HepG2 (cell line): ENCODE data around the gene HOXA6. TPM values are rescaled to one million over a fixed set of nuclear protein-coding genes. Genes with fewer than 3 reads are reported as not detected.
A peak's percentile ranks its signal among the peaks of the same experiment; 100 is the strongest.

Experiments used
- ATF2 ChIP-seq: sonication (generic); formaldehyde crosslinking; IDR thresholded peaks from 2 replicates; pipeline ENCODE4 v1.4.0; 2020; ENCODE audit warnings: missing genetic modification reagents
- FOXP4 ChIP-seq: sonication (generic); formaldehyde crosslinking; IDR thresholded peaks from 2 replicates; pipeline ENCODE4 v1.4.0; 2020; ENCODE audit warnings: missing genetic modification reagents
- IRF2 ChIP-seq: IDR thresholded peaks from 2 replicates; pipeline ENCODE4 v1.6.1; 2018; ENCODE audit warnings: missing genetic modification reagents, missing compliant biosample characterization
- PRDM4 ChIP-seq: sonication (generic); formaldehyde crosslinking; IDR thresholded peaks from 2 replicates; pipeline ENCODE4 v1.9.0; 2021; ENCODE audit warnings: missing genetic modification reagents, borderline replicate concordance
- SKI ChIP-seq: fragments of 450-650 bp; IDR thresholded peaks from one replicate; pipeline ENCODE4 v1.6.1; 2018; ENCODE audit warnings: mild to moderate bottlenecking; ENCODE audit not compliant: partially characterized antibody
- ZBTB14 ChIP-seq: sonication (generic); formaldehyde crosslinking; IDR thresholded peaks from 2 replicates; pipeline ENCODE4 v1.4.0; 2020; ENCODE audit warnings: missing genetic modification reagents
- ZNF235 ChIP-seq: sonication (generic); formaldehyde crosslinking; IDR thresholded peaks from 2 replicates; pipeline ENCODE4 v1.8.1; 2023; ENCODE audit warnings: mild to moderate bottlenecking, missing genetic modification reagents, borderline replicate concordance
- ZNF776 ChIP-seq: sonication (generic); formaldehyde crosslinking; IDR thresholded peaks from 2 replicates; pipeline ENCODE4 v1.4.0; 2020; ENCODE audit warnings: mild to moderate bottlenecking, missing genetic modification reagents
- ZNF879 ChIP-seq: sonication (generic); formaldehyde crosslinking; IDR thresholded peaks from 2 replicates; pipeline ENCODE4 v1.8.1; 2023; ENCODE audit warnings: missing genetic modification reagents
- polyA plus RNA-seq, 8 experiments: library from polyadenylated mRNA; depleted of rRNA in 3 of 8; stranded (reverse) in 7 of 8; unstranded in 1 of 8; fragments of >200 nt; fragmentation: Illumina TruSeq in 4 of 8; extraction: Trizol in 4 of 8; gene quantifications; 2 replicates each; pipeline versions ENCODE4 v1.2.1 to v1.2.3, GENCODE V29; 2011 to 2016; ENCODE audit warnings: low read depth in 4 of 8, missing spikeins in 1 of 8, mixed read lengths in 1 of 8; ENCODE audit not compliant: insufficient read depth in 1 of 8
- total RNA-seq, 5 experiments: library from RNA; depleted of rRNA; stranded (reverse); fragments of >200 nt; fragmentation: Illumina TruSeq; extraction: Trizol; gene quantifications; 2 replicates each; pipeline ENCODE4 v1.2.3, GENCODE V29; 2016; ENCODE audit warnings: low read depth in 1 of 5
- TF ChIP-seq, protein P1 (sequence below): sonication (generic); formaldehyde crosslinking; IDR thresholded peaks from 2 replicates; pipeline ENCODE4 v1.5.0; 2020; ENCODE audit warnings: mild to moderate bottlenecking, missing genetic modification reagents, borderline replicate concordance
- TF ChIP-seq, protein P2 (sequence below): sonication (generic); formaldehyde crosslinking; IDR thresholded peaks from 2 replicates; pipeline ENCODE4 v1.5.0; 2020; ENCODE audit warnings: mild to moderate bottlenecking, low read depth, missing genetic modification reagents, borderline replicate concordance

HOXA6 gene
- total and polyA plus RNA-seq, 2 of the 13 experiments (the other 11 are each of a cell fraction or from before 2014, with no cell fraction given) = 1.3 to 1.5 TPM

DNA sequence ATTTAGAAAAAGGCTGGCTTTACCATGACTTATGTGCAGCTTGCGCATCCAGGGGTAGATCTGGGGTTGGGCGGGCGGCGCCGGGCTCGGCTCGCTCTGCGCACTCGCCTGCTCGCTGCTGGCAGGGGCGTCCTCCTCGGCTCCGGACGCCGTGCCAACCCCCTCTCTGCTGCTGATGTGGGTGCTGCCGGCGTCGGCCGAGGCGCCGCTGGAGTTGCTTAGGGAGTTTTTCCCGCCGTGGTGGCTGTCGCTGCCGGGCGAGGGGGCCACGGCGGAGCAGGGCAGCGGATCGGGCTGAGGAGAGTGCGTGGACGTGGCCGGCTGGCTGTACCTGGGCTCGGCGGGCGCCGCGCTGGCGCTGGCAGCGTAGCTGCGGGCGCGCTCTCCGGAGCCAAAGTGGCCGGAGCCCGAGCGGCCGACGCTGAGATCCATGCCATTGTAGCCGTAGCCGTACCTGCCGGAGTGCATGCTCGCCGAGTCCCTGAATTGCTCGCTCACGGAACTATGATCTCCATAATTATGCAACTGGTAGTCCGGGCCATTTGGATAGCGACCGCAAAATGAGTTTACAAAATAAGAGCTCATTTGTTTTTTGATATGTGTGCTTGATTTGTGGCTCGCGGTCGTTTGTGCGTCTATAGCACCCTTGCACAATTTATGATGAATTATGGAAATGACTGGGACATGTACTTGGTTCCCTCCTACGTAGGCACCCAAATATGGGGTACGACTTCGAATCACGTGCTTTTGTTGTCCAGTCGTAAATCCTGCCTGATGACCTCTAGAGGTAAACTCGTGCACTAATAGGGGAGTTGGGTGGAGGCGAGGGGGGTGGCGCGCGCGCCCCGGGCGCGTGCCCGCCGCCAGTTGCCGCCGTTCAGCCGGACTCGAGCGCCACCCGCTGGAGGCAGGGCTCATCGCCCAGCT is 4.3 kb downstream of the HOXA6 start, which contains the start of gene HOXA5 (continued):
- TF ChIP-seq ZBTB14 (CRISPR knock-in tag) (peak; percentile 99), IRF2 (CRISPR knock-in tag) (peak; percentile 40; the same call in 1 of the 2 replicates), PRDM4 (CRISPR knock-in tag) (no peak), SKI (peak; percentile 14), ZNF879 (CRISPR knock-in tag) (no peak), ZNF776 (CRISPR knock-in tag) (no peak), FOXP4 (CRISPR knock-in tag) (no peak), ATF2 (no peak), ZNF235 (CRISPR knock-in tag) (0 out of 2 replicates have a peak, but pooled peaks have one; percentile 36)
- TF ChIP-seq, protein P1, sequence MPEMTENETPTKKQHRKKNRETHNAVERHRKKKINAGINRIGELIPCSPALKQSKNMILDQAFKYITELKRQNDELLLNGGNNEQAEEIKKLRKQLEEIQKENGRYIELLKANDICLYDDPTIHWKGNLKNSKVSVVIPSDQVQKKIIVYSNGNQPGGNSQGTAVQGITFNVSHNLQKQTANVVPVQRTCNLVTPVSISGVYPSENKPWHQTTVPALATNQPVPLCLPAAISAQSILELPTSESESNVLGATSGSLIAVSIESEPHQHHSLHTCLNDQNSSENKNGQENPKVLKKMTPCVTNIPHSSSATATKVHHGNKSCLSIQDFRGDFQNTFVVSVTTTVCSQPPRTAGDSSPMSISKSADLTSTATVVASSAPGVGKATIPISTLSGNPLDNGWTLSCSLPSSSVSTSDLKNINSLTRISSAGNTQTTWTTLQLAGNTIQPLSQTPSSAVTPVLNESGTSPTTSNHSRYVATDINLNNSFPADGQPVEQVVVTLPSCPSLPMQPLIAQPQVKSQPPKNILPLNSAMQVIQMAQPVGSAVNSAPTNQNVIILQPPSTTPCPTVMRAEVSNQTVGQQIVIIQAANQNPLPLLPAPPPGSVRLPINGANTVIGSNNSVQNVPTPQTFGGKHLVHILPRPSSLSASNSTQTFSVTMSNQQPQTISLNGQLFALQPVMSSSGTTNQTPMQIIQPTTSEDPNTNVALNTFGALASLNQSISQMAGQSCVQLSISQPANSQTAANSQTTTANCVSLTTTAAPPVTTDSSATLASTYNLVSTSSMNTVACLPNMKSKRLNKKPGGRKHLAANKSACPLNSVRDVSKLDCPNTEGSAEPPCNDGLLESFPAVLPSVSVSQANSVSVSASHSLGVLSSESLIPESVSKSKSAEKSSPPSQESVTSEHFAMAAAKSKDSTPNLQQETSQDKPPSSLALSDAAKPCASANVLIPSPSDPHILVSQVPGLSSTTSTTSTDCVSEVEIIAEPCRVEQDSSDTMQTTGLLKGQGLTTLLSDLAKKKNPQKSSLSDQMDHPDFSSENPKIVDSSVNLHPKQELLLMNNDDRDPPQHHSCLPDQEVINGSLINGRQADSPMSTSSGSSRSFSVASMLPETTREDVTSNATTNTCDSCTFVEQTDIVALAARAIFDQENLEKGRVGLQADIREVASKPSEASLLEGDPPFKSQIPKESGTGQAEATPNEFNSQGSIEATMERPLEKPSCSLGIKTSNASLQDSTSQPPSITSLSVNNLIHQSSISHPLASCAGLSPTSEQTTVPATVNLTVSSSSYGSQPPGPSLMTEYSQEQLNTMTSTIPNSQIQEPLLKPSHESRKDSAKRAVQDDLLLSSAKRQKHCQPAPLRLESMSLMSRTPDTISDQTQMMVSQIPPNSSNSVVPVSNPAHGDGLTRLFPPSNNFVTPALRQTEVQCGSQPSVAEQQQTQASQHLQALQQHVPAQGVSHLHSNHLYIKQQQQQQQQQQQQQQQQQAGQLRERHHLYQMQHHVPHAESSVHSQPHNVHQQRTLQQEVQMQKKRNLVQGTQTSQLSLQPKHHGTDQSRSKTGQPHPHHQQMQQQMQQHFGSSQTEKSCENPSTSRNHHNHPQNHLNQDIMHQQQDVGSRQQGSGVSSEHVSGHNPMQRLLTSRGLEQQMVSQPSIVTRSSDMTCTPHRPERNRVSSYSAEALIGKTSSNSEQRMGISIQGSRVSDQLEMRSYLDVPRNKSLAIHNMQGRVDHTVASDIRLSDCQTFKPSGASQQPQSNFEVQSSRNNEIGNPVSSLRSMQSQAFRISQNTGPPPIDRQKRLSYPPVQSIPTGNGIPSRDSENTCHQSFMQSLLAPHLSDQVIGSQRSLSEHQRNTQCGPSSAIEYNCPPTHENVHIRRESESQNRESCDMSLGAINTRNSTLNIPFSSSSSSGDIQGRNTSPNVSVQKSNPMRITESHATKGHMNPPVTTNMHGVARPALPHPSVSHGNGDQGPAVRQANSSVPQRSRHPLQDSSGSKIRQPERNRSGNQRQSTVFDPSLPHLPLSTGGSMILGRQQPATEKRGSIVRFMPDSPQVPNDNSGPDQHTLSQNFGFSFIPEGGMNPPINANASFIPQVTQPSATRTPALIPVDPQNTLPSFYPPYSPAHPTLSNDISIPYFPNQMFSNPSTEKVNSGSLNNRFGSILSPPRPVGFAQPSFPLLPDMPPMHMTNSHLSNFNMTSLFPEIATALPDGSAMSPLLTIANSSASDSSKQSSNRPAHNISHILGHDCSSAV (CRISPR knock-in tag) = no peak
- TF ChIP-seq, protein P2, sequence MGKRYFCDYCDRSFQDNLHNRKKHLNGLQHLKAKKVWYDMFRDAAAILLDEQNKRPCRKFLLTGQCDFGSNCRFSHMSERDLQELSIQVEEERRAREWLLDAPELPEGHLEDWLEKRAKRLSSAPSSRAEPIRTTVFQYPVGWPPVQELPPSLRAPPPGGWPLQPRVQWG = no peak
